Effector memory CD8-positive, alpha-beta T cell (primary cell): Measurements from ENCODE around the gene FITM1.
A peak's percentile ranks its signal among the peaks of the same experiment; 100 is the strongest.

Experiments
- ATAC-seq: fragments of 150-1000 bp; cut with Tn5 transposase; replicated peaks from 2 replicates; pipeline ENCODE4 v1.10.0; 2021; ENCODE audit warnings: mild to moderate bottlenecking, moderate library complexity
- DNase-seq, 3 experiments: peaks; one replicate each; pipeline ENCODE4 v3.0.0; 2021
- H3K27ac Mint-ChIP-seq, 2 donors: one replicate each; pipeline ENCODE4 v1.8.0; 2022; ENCODE audit warnings: mild to moderate bottlenecking in 2 of 2, mixed read lengths in 2 of 2, moderate library complexity in 2 of 2
- H3K27me3 Mint-ChIP-seq, 2 donors: one replicate each; pipeline ENCODE4 v1.8.0; 2022; ENCODE audit warnings: mixed read lengths in 2 of 2
- H3K36me3 Mint-ChIP-seq: one replicate; pipeline ENCODE4 v1.8.0; 2022; ENCODE audit warnings: mild to moderate bottlenecking, moderate library complexity, mixed read lengths; ENCODE audit not compliant: insufficient read depth
- H3K4me1 Mint-ChIP-seq, 2 donors: one replicate each; pipeline ENCODE4 v1.8.0; 2022; ENCODE audit warnings: low read depth in 2 of 2, mixed read lengths in 2 of 2
- H3K4me3 Mint-ChIP-seq, 2 donors: one replicate each; pipeline ENCODE4 v1.8.0; 2022; ENCODE audit warnings: mild to moderate bottlenecking in 2 of 2, mixed read lengths in 2 of 2, moderate library complexity in 2 of 2
- H3K9me3 Mint-ChIP-seq, 2 donors: one replicate each; pipeline ENCODE4 v1.8.0; 2022; ENCODE audit warnings: mixed read lengths in 2 of 2

FITM1 gene

GRCh38 chr14:24176599-24176998, 46.1 kb downstream of the FITM1 start:
- Mint-ChIP-seq H3K4me1 (peaks cover 19 to 26% of the 10 kb centered on the region in 2 donors), H3K27ac (peak overlapping the region in 1 of 2 donors; percentile 96), H3K27me3 (no peaks in the 10 kb centered on the region), H3K9me3 (no peaks in the 10 kb centered on the region), H3K36me3 (peaks cover 70% of the 10 kb centered on the region), H3K4me3 (no peak overlapping the region)
- ATAC-seq = no peak
- no peak for DNase-seq

GRCh38 chr14:24177041-24177825, 46.8 kb downstream of the FITM1 start:
- Mint-ChIP-seq H3K9me3 (no peaks in the 10 kb centered on the region), H3K36me3 (peaks cover 70% of the 10 kb centered on the region), H3K27me3 (no peaks in the 10 kb centered on the region), H3K4me3 (no peak overlapping the region), H3K4me1 (peaks cover 14 to 25% of the 10 kb centered on the region in 2 donors), H3K27ac (peak overlapping the region in 1 of 2 donors; percentile 96)
- DNase-seq (no peak), ATAC-seq (no peak)

- no peak for DNase-seq
- no peaks in the 10 kb centered on the region for H3K27me3 Mint-ChIP-seq
- H3K27ac Mint-ChIP-seq = peak overlapping the region in 1 of 2 donors; percentile 96
- H3K4me3 Mint-ChIP-seq = no peak overlapping the region
- peaks cover 14 to 22% of the 10 kb centered on the region in 2 donors for H3K4me1 Mint-ChIP-seq
- H3K9me3 Mint-ChIP-seq = no peaks in the 10 kb centered on the region
- ATAC-seq = no peak
- peaks cover 70% of the 10 kb centered on the region for H3K36me3 Mint-ChIP-seq
Observed at GRCh38 chr14:24177891-24178290, 47.4 kb downstream of the FITM1 start.

- H3K27me3 Mint-ChIP-seq = no peaks in the 10 kb centered on the region
- ATAC-seq (no peak), DNase-seq (no peak)
- no peak overlapping the region for H3K4me3 Mint-ChIP-seq
- H3K9me3 Mint-ChIP-seq = no peaks in the 10 kb centered on the region
- H3K4me1 Mint-ChIP-seq = peaks cover 14 to 18% of the 10 kb centered on the region in 2 donors
- peaks cover 73% of the 10 kb centered on the region for H3K36me3 Mint-ChIP-seq
- H3K27ac Mint-ChIP-seq = peak overlapping the region in 1 of 2 donors; percentile 96
Observed at GRCh38 chr14:24178399-24179178, 48.1 kb downstream of the FITM1 start.

GRCh38 chr14:24179294-24179960, 49.0 kb downstream of the FITM1 start:
- H3K36me3 Mint-ChIP-seq = peaks cover 79% of the 10 kb centered on the region
- no peaks in the 10 kb centered on the region for H3K27me3 Mint-ChIP-seq
- peaks cover 14 to 16% of the 10 kb centered on the region in 2 donors for H3K4me1 Mint-ChIP-seq
- H3K9me3 Mint-ChIP-seq = no peaks in the 10 kb centered on the region
- H3K27ac Mint-ChIP-seq = peak overlapping the region; percentile 2 to 90
- DNase-seq = no peak
- ATAC-seq = no peak
- no peak overlapping the region for H3K4me3 Mint-ChIP-seq

GRCh38 chr14:24179961-24180796, 49.7 kb downstream of the FITM1 start:
- ATAC-seq = no peak

GRCh38 chr14:24181371-24182077, 51.1 kb downstream of the FITM1 start:
- H3K27me3 Mint-ChIP-seq = no peaks in the 10 kb centered on the region
- DNase-seq (no peak), ATAC-seq (no peak)
- H3K4me3 Mint-ChIP-seq = no peak overlapping the region
- H3K4me1 Mint-ChIP-seq = peaks cover 4 to 7% of the 10 kb centered on the region in 2 donors
- peak overlapping the region; percentile 71 to 82 for H3K27ac Mint-ChIP-seq
- H3K36me3 Mint-ChIP-seq = peaks cover 77% of the 10 kb centered on the region
- H3K9me3 Mint-ChIP-seq = no peaks in the 10 kb centered on the region

More at GRCh38 chr14:24179961-24180796, 49.7 kb downstream of the FITM1 start:
- H3K4me1 Mint-ChIP-seq = peaks cover 6 to 10% of the 10 kb centered on the region in 2 donors
- no peaks in the 10 kb centered on the region for H3K27me3 Mint-ChIP-seq
- no peak overlapping the region for H3K4me3 Mint-ChIP-seq
- peaks cover 81% of the 10 kb centered on the region for H3K36me3 Mint-ChIP-seq
- no peak for DNase-seq
- H3K9me3 Mint-ChIP-seq = no peaks in the 10 kb centered on the region
- peak overlapping the region; percentile 2 to 90 for H3K27ac Mint-ChIP-seq
